Liver (tissue), 9 donors: ENCODE results near the gene F7. TPM values are rescaled to one million over a fixed set of nuclear protein-coding genes. Genes with fewer than 3 reads are reported as not detected.

ENCODE experiments used
- DNase-seq: peaks from one replicate; pipeline ENCODE4 v3.0.0-alpha.2; 2017; ENCODE audit warnings: low spot score
- H3K27ac ChIP-seq, 2 donors: one replicate each; pipeline ENCODE4 v1.7.0; 2013; ENCODE audit warnings: inconsistent platforms in 2 of 2, low read length in 2 of 2, control low read depth in 1 of 2, low read depth in 1 of 2, mild to moderate bottlenecking in 1 of 2
- H3K27me3 ChIP-seq, 4 donors: one replicate each; pipeline versions ENCODE4 v1.6.1 to v1.7.0; 2013; ENCODE audit warnings: low read length in 3 of 4, inconsistent platforms in 1 of 4, mild to moderate bottlenecking in 1 of 4, moderate library complexity in 1 of 4; ENCODE audit not compliant: control insufficient read depth in 4 of 4, insufficient read depth in 4 of 4
- H3K36me3 ChIP-seq, 4 donors: one replicate each; pipeline versions ENCODE4 v1.6.1 to v1.7.0; 2013; ENCODE audit warnings: low read length in 3 of 4, mild to moderate bottlenecking in 3 of 4, low read depth in 1 of 4, moderate library complexity in 1 of 4; ENCODE audit not compliant: control insufficient read depth in 4 of 4, insufficient read depth in 3 of 4
- H3K4me1 ChIP-seq, 4 donors: one replicate each; pipeline versions ENCODE4 v1.6.1 to v1.7.0; 2013; ENCODE audit warnings: low read length in 3 of 4, mild to moderate bottlenecking in 3 of 4, moderate library complexity in 1 of 4; ENCODE audit not compliant: control insufficient read depth in 4 of 4, insufficient read depth in 4 of 4
- H3K4me3 ChIP-seq, 3 donors: one replicate each; pipeline versions ENCODE4 v1.6.1 to v1.7.0; 2013; ENCODE audit warnings: low read length in 3 of 3, control low read depth in 1 of 3, low read depth in 1 of 3, mild to moderate bottlenecking in 1 of 3
- H3K9ac ChIP-seq, 2 donors: one replicate each; pipeline ENCODE4 v1.7.0; 2013; ENCODE audit warnings: low read length in 2 of 2, mild to moderate bottlenecking in 2 of 2, moderate library complexity in 2 of 2, control low read depth in 1 of 2, low read depth in 1 of 2
- H3K9me3 ChIP-seq, 4 donors: one replicate each; pipeline versions ENCODE4 v1.6.1 to v1.7.0; 2013; ENCODE audit warnings: low read length in 3 of 4; ENCODE audit not compliant: control insufficient read depth in 4 of 4
- EGR1 ChIP-seq, 2 donors: IDR thresholded peaks; 2 replicates each; pipeline ENCODE4 v1.6.1; 2016 to 2018; ENCODE audit warnings: antibody characterized with exemption in 2 of 2, low read depth in 2 of 2
- FOXA1 ChIP-seq: IDR thresholded peaks from 2 replicates; pipeline ENCODE4 v1.6.1; 2016; ENCODE audit warnings: antibody characterized with exemption
- FOXA2 ChIP-seq: IDR thresholded peaks from 2 replicates; pipeline ENCODE4 v1.6.1; 2016; ENCODE audit warnings: antibody characterized with exemption
- GABPA ChIP-seq, 2 donors: IDR thresholded peaks in 1 of 2; conservative IDR thresholded peaks in 1 of 2; 2 replicates each; pipeline ENCODE4 v1.6.1; 2016; ENCODE audit warnings: antibody characterized with exemption in 2 of 2, mild to moderate bottlenecking in 1 of 2, moderate library complexity in 1 of 2
- HNF4A ChIP-seq, 2 donors: conservative IDR thresholded peaks; 2 replicates each; pipeline ENCODE4 v1.6.1; 2016; ENCODE audit warnings: antibody characterized with exemption in 2 of 2, mild to moderate bottlenecking in 2 of 2
- HNF4G ChIP-seq: IDR thresholded peaks from 2 replicates; pipeline ENCODE4 v1.6.1; 2016; ENCODE audit warnings: antibody characterized with exemption
- JUND ChIP-seq, 2 donors: IDR thresholded peaks; 2 replicates each; pipeline ENCODE4 v1.6.1; 2016; ENCODE audit warnings: antibody characterized with exemption in 2 of 2
- NR2F2 ChIP-seq: IDR thresholded peaks from 2 replicates; pipeline ENCODE4 v1.6.1; 2016; ENCODE audit warnings: antibody characterized with exemption
- RAD21 ChIP-seq, 2 donors: IDR thresholded peaks; 2 replicates each; pipeline ENCODE4 v1.6.1; 2016; ENCODE audit warnings: antibody characterized with exemption in 2 of 2, mild to moderate bottlenecking in 2 of 2
- RXRA ChIP-seq, 2 donors: IDR thresholded peaks; 2 replicates each; pipeline ENCODE4 v1.6.1; 2017 to 2018; ENCODE audit warnings: antibody characterized with exemption in 2 of 2, mild to moderate bottlenecking in 1 of 2
- SP1 ChIP-seq: IDR thresholded peaks from 2 replicates; pipeline ENCODE4 v1.6.1; 2018; ENCODE audit warnings: antibody characterized with exemption, mild to moderate bottlenecking
- TAF1 ChIP-seq: conservative IDR thresholded peaks from 2 replicates; pipeline ENCODE4 v1.6.1; 2016; ENCODE audit warnings: antibody characterized with exemption, mild to moderate bottlenecking
- YY1 ChIP-seq: IDR thresholded peaks from 2 replicates; pipeline ENCODE4 v1.6.1; 2016; ENCODE audit warnings: antibody characterized with exemption, mild to moderate bottlenecking
- WGBS: extraction: QIAGEN DNeasy Blood & Tissue Kit; methylation state at CpG from one replicate; pipeline ENCODE4 v1.1.7; 2013; 5-methylcytosine and 5-hydroxymethylcytosine counted together
- polyA plus RNA-seq, 2 donors: library from polyadenylated mRNA; stranded (reverse) in 1 of 2; unstranded in 1 of 2; fragments of 200-250 nt in 1 of 2; fragments of >200 nt in 1 of 2; fragmentation: Nextera tagmentation in 1 of 2; extraction: Ambion mirVana in 1 of 2; gene quantifications; one replicate each; pipeline versions ENCODE4 v1.2.1 to v1.2.3, GENCODE V29; 2013 to 2015
- total RNA-seq, 2 donors: library from RNA; depleted of rRNA; stranded (reverse); fragments of >200 nt; gene quantifications; one replicate each; pipeline ENCODE4 v1.2.3, GENCODE V29; 2014
- TF ChIP-seq, protein P1 (sequence below): IDR thresholded peaks from 2 replicates; pipeline ENCODE4 v1.6.1; 2016; ENCODE audit warnings: antibody characterized with exemption, mild to moderate bottlenecking
- TF ChIP-seq, protein P2 (sequence below): IDR thresholded peaks from 2 replicates; pipeline ENCODE4 v1.6.1; 2016; ENCODE audit warnings: antibody characterized with exemption
- TF ChIP-seq, protein P3 (sequence below): IDR thresholded peaks from 2 replicates; pipeline ENCODE4 v1.6.1; 2016; ENCODE audit warnings: antibody characterized with exemption
- TF ChIP-seq, protein P4 (sequence below): fragments of 150-350 bp; IDR thresholded peaks from 2 replicates; pipeline ENCODE4 v1.5.1; 2017; ENCODE audit warnings: improper control_type of control experiment, low read depth, low read length; ENCODE audit not compliant: missing input control
- TF ChIP-seq, protein P5 (sequence below): IDR thresholded peaks from 2 replicates; pipeline ENCODE4 v1.6.1; 2016; ENCODE audit warnings: antibody characterized with exemption
- donor health status: healthy.
- donor health status: healthy.
- donor health status: healthy.
- donor health status: healthy.
- donor health status: healthy.

F7 gene
- total and polyA plus RNA-seq, 4 donors, result 46.6 to 92.6 (median 66.2) TPM

DNA sequence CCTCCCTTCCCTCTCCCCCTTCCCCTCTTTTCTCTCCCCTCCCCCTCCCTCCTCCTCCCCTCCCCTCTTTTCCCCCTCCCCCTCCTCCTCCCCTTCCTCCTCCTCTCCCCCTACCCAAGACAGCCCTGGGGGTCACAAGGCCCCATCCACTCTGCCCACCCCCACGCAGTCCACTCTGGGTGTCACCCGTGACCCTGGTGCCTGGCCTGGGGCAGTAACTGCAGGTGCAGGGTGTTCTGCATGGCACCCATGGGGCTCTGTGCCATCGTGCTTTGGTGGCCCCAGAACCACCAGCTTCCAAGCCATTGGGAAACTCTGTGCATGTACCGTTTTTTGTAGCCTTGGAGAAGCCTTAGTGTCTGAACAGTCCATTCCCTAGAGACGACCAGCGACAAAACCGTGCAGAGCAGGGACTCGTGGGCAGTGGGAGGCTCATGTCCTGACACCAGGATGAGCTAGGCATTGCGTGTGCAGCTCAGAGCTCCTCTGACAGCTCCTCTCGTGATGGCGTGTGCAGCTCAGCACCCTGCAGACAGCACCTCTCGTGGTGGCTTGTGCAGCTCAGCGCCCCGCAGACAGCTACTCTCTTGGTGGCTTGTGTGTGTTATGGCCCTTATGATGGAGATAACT, 43.7 kb upstream of the F7 start (continued):
- TF ChIP-seq, protein P1, sequence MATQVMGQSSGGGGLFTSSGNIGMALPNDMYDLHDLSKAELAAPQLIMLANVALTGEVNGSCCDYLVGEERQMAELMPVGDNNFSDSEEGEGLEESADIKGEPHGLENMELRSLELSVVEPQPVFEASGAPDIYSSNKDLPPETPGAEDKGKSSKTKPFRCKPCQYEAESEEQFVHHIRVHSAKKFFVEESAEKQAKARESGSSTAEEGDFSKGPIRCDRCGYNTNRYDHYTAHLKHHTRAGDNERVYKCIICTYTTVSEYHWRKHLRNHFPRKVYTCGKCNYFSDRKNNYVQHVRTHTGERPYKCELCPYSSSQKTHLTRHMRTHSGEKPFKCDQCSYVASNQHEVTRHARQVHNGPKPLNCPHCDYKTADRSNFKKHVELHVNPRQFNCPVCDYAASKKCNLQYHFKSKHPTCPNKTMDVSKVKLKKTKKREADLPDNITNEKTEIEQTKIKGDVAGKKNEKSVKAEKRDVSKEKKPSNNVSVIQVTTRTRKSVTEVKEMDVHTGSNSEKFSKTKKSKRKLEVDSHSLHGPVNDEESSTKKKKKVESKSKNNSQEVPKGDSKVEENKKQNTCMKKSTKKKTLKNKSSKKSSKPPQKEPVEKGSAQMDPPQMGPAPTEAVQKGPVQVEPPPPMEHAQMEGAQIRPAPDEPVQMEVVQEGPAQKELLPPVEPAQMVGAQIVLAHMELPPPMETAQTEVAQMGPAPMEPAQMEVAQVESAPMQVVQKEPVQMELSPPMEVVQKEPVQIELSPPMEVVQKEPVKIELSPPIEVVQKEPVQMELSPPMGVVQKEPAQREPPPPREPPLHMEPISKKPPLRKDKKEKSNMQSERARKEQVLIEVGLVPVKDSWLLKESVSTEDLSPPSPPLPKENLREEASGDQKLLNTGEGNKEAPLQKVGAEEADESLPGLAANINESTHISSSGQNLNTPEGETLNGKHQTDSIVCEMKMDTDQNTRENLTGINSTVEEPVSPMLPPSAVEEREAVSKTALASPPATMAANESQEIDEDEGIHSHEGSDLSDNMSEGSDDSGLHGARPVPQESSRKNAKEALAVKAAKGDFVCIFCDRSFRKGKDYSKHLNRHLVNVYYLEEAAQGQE, result no peak
- TF ChIP-seq, protein P2, sequence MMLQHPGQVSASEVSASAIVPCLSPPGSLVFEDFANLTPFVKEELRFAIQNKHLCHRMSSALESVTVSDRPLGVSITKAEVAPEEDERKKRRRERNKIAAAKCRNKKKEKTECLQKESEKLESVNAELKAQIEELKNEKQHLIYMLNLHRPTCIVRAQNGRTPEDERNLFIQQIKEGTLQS, result no peak
- TF ChIP-seq JUND (IDR thresholded peaks at IDR 0.05) (no peak), FOXA1 (no peak), RAD21 (IDR thresholded peaks at IDR 0.05) (no peak), FOXA2 (no peak), YY1 (no peak)

DNA sequence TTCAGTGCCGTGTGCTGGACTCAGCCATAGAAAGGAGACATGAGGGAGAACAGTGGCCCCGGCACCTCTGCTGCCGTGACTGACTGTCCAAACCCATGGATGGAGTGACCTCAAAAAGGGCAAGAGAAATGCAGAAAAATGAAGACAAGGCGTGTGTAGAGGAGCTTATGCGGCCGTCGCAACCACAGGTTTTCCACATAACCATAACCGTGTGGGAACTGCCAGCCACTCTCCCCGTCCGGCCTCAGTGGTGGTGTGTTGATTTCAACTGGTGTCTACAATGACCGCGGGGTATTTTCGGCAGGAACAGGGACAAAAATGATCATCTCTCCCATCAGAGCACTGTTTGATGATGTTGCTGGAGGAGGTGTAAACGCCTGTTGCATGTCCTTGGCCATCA, 42.9 kb upstream of the F7 start:
- H3K27me3 ChIP-seq, result no peaks in the 10 kb centered on the region
- H3K4me1 ChIP-seq, result no peaks in the 10 kb centered on the region
- WGBS, result 96% methylated on average over 14 of the region's 14 CpGs
- no peak for DNase-seq
- no peak overlapping the region for H3K4me3 ChIP-seq
- TF ChIP-seq RAD21 (IDR thresholded peaks at IDR 0.05), result no peak
- TF ChIP-seq, protein P3, sequence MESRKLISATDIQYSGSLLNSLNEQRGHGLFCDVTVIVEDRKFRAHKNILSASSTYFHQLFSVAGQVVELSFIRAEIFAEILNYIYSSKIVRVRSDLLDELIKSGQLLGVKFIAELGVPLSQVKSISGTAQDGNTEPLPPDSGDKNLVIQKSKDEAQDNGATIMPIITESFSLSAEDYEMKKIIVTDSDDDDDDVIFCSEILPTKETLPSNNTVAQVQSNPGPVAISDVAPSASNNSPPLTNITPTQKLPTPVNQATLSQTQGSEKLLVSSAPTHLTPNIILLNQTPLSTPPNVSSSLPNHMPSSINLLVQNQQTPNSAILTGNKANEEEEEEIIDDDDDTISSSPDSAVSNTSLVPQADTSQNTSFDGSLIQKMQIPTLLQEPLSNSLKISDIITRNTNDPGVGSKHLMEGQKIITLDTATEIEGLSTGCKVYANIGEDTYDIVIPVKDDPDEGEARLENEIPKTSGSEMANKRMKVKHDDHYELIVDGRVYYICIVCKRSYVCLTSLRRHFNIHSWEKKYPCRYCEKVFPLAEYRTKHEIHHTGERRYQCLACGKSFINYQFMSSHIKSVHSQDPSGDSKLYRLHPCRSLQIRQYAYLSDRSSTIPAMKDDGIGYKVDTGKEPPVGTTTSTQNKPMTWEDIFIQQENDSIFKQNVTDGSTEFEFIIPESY, result no peak
- TF ChIP-seq JUND (IDR thresholded peaks at IDR 0.05), result no peak
- TF ChIP-seq FOXA2, result no peak
- no peak for TF ChIP-seq EGR1 (IDR thresholded peaks at IDR 0.05; ENCODE audit: low read depth in 2 of 2)
- no peak for TF ChIP-seq HNF4A (conservative IDR thresholded peaks at IDR 0.05)
- TF ChIP-seq, protein P4, sequence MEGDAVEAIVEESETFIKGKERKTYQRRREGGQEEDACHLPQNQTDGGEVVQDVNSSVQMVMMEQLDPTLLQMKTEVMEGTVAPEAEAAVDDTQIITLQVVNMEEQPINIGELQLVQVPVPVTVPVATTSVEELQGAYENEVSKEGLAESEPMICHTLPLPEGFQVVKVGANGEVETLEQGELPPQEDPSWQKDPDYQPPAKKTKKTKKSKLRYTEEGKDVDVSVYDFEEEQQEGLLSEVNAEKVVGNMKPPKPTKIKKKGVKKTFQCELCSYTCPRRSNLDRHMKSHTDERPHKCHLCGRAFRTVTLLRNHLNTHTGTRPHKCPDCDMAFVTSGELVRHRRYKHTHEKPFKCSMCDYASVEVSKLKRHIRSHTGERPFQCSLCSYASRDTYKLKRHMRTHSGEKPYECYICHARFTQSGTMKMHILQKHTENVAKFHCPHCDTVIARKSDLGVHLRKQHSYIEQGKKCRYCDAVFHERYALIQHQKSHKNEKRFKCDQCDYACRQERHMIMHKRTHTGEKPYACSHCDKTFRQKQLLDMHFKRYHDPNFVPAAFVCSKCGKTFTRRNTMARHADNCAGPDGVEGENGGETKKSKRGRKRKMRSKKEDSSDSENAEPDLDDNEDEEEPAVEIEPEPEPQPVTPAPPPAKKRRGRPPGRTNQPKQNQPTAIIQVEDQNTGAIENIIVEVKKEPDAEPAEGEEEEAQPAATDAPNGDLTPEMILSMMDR, result no peak
- TF ChIP-seq SP1, result no peak
- no peak for TF ChIP-seq GABPA (IDR thresholded peaks at IDR 0.05 in 1 of 2, conservative IDR thresholded peaks at IDR 0.05 in 1 of 2)
- TF ChIP-seq NR2F2, result no peak
- TF ChIP-seq, protein P1, result no peak
- TF ChIP-seq YY1, result no peak
- TF ChIP-seq TAF1, result no peak
- TF ChIP-seq, protein P2, result no peak
- no peak for TF ChIP-seq RXRA (IDR thresholded peaks at IDR 0.05)
- TF ChIP-seq FOXA1, result no peak
- TF ChIP-seq, protein P5, sequence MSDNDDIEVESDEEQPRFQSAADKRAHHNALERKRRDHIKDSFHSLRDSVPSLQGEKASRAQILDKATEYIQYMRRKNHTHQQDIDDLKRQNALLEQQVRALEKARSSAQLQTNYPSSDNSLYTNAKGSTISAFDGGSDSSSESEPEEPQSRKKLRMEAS, result no peak
- TF ChIP-seq HNF4G, result no peak
- H3K36me3 ChIP-seq, result peaks cover 0 to 28% (median 3%) of the 10 kb centered on the region in 4 donors
- no peak overlapping the region for H3K27ac ChIP-seq
- no peaks in the 10 kb centered on the region for H3K9me3 ChIP-seq
- no peak overlapping the region for H3K9ac ChIP-seq
